Keratinocyte (primary cell): ENCODE data around the gene DYNC2I2. TPM values are rescaled to one million over a fixed set of nuclear protein-coding genes. Genes with fewer than 3 reads are reported as not detected.

Experiments used
- DNase-seq: peaks from one replicate; pipeline ENCODE4 v3.0.0-alpha.2; 2011; ENCODE audit warnings: low read depth, missing footprints, low spot score
- FAIRE-seq: peaks from 2 replicates; lab custom pipeline; 2011; peaks lifted over from hg19 to GRCh38; lab: Jason Lieb, UNC
- H2AFZ ChIP-seq: 2 replicates; pipeline ENCODE4 v1.6.0; 2012; ENCODE audit warnings: low read length, control low read depth, inconsistent platforms; ENCODE audit not compliant: control insufficient read depth
- H3K27ac ChIP-seq: 2 replicates; pipeline ENCODE4 v1.5.1; 2011; ENCODE audit warnings: low read length; ENCODE audit not compliant: control insufficient read depth, insufficient read depth
- H3K27me3 ChIP-seq: 3 replicates; pipeline ENCODE4 v1.6.0; 2011; ENCODE audit warnings: low read length; ENCODE audit not compliant: control insufficient read depth, insufficient read depth; ENCODE audit errors: extremely low read depth
- H3K36me3 ChIP-seq, 2 experiments: 2 replicates in 1 of 2; 3 replicates in 1 of 2; pipeline ENCODE4 v1.5.1; 2011; ENCODE audit warnings: low read length in 2 of 2, mild to moderate bottlenecking in 1 of 2; ENCODE audit not compliant: control insufficient read depth in 2 of 2, insufficient read depth in 2 of 2; ENCODE audit errors: extremely low read depth in 1 of 2
- H3K4me1 ChIP-seq: 3 replicates; pipeline ENCODE4 v1.5.1; 2011; ENCODE audit warnings: low read length; ENCODE audit not compliant: control insufficient read depth, insufficient read depth; ENCODE audit errors: extremely low read depth
- H3K4me2 ChIP-seq: 3 replicates; pipeline ENCODE4 v1.6.0; 2011; ENCODE audit warnings: low read depth, low read length; ENCODE audit not compliant: control insufficient read depth, insufficient read depth; ENCODE audit errors: extremely low read depth
- H3K4me3 ChIP-seq, 3 experiments: fragments of 200-600 bp in 1 of 3; sonication (generic) in 1 of 3; 2 replicates in 2 of 3; 3 replicates in 1 of 3; pipeline ENCODE4 v1.5.1; 2011 to 2016; ENCODE audit warnings: low read length in 3 of 3, mild to moderate bottlenecking in 3 of 3, control low read depth in 2 of 3, inconsistent platforms in 1 of 3, low read depth in 1 of 3, mixed read lengths in 1 of 3, mixed run types in 1 of 3, moderate library complexity in 1 of 3; ENCODE audit not compliant: control insufficient read depth in 2 of 3, insufficient read depth in 2 of 3; ENCODE audit errors: extremely low read depth in 1 of 3
- H3K79me2 ChIP-seq: 2 replicates; pipeline ENCODE4 v1.6.0; 2012; ENCODE audit warnings: low read length; ENCODE audit not compliant: control insufficient read depth, insufficient read depth
- H3K9ac ChIP-seq: 3 replicates; pipeline ENCODE4 v1.6.0; 2011; ENCODE audit warnings: low read length; ENCODE audit not compliant: control insufficient read depth, insufficient read depth; ENCODE audit errors: extremely low read depth
- H3K9me1 ChIP-seq: 3 replicates; pipeline ENCODE4 v1.6.0; 2011; ENCODE audit warnings: low read length; ENCODE audit not compliant: control insufficient read depth, insufficient read depth; ENCODE audit errors: extremely low read depth
- H3K9me3 ChIP-seq: 2 replicates; pipeline ENCODE4 v1.5.1; 2012; ENCODE audit warnings: low read depth, low read length; ENCODE audit not compliant: control insufficient read depth
- H4K20me1 ChIP-seq: 3 replicates; pipeline ENCODE4 v1.6.0; 2011; ENCODE audit warnings: low read length; ENCODE audit not compliant: control insufficient read depth, insufficient read depth; ENCODE audit errors: extremely low read depth
- CTCF ChIP-seq, 3 experiments: IDR thresholded peaks in 1 of 3; conservative IDR thresholded peaks in 1 of 3; optimal IDR thresholded peaks in 1 of 3; 2 replicates in 2 of 3; 3 replicates in 1 of 3; pipeline versions ENCODE3 to v1.5.1; 2011; ENCODE audit warnings: low read length in 3 of 3, mild to moderate bottlenecking in 3 of 3, moderate library complexity in 2 of 3, control low read depth in 1 of 3, inconsistent platforms in 1 of 3; ENCODE audit not compliant: insufficient read depth in 2 of 3; ENCODE audit errors: extremely low read depth in 1 of 3
- EZH2 ChIP-seq: IDR thresholded peaks from one replicate; pipeline ENCODE4 v1.6.1; 2012; ENCODE audit warnings: inconsistent platforms, mild to moderate bottlenecking, low read length, moderate library complexity
- dilution Hi-C: fragments of 300-500 bp; cut with MboI; formaldehyde crosslinking; loops from one replicate; pipeline ENCODE4 v1.7.0; 2020; ENCODE audit warnings: low sequenced_read_pairs; ENCODE audit not compliant: extremely low pct_ligation_motif_present
- polyA plus RNA-seq, 5 experiments: library from polyadenylated mRNA; depleted of rRNA in 3 of 5; stranded (reverse) in 3 of 5; stranded (forward) in 1 of 5; unstranded in 1 of 5; fragments of >200 nt; gene quantifications; 1 replicate in 1 of 5; 2 replicates in 3 of 5; 3 replicates in 1 of 5; pipeline versions ENCODE4 v1.2.1 to v1.2.3, GENCODE V29; 2011 to 2012; ENCODE audit warnings: missing spikeins in 2 of 5, low read depth in 1 of 5, low replicate concordance in 1 of 5

Gene DYNC2I2
- polyA plus RNA-seq, 1 donor (not counting 4 experiments of a cell fraction or from before 2014, with no cell fraction given): 11.5 TPM

GRCh38 chr9:128631636-128632035 lies 25.0 kb downstream of the DYNC2I2 start:
- Histone ChIP-seq H4K20me1 (peaks cover 4% of the 10 kb centered on the region), H3K4me1 (peaks cover 19% of the 10 kb centered on the region), H3K27ac (no peak overlapping the region), H3K27me3 (no peaks in the 10 kb centered on the region), H3K36me3 (peaks cover 35 to 47% of the 10 kb centered on the region in 2 experiments), H2AFZ (no peak overlapping the region), H3K9me1 (no peaks in the 10 kb centered on the region), H3K4me2 (no peak overlapping the region), H3K79me2 (no peaks in the 10 kb centered on the region), H3K9me3 (no peaks in the 10 kb centered on the region), H3K4me3 (no peak overlapping the region), H3K9ac (no peak overlapping the region)
- dilution Hi-C loops: no loop called here
- FAIRE-seq: no peak
- no peak for DNase-seq
- no peak for TF ChIP-seq CTCF (optimal IDR thresholded peaks at IDR 0.05 in 1 of 3, IDR thresholded peaks at IDR 0.05 in 1 of 3, conservative IDR thresholded peaks at IDR 0.05 in 1 of 3; ENCODE audit: extremely low read depth in 1 of 3, insufficient read depth in 2 of 3, low read length in 3 of 3)
- no peak for TF ChIP-seq EZH2

GRCh38 chr9:128629852-128630545 lies 26.6 kb downstream of the DYNC2I2 start:
- H3K36me3 ChIP-seq: peaks cover 51 to 62% of the 10 kb centered on the region in 2 experiments
- no peaks in the 10 kb centered on the region for H3K9me1 ChIP-seq
- FAIRE-seq (no peak), DNase-seq (no peak)
- H3K27me3 ChIP-seq: no peaks in the 10 kb centered on the region
- H2AFZ ChIP-seq: no peak overlapping the region
- no peak overlapping the region for H3K4me3 ChIP-seq
- dilution Hi-C loops: no loop called here
- peaks cover 6% of the 10 kb centered on the region for H3K4me1 ChIP-seq
- H3K9me3 ChIP-seq: no peaks in the 10 kb centered on the region
- no peak overlapping the region for H3K9ac ChIP-seq
- H3K27ac ChIP-seq: no peak overlapping the region
- no peaks in the 10 kb centered on the region for H3K79me2 ChIP-seq
- TF ChIP-seq CTCF (optimal IDR thresholded peaks at IDR 0.05 in 1 of 3, IDR thresholded peaks at IDR 0.05 in 1 of 3, conservative IDR thresholded peaks at IDR 0.05 in 1 of 3; ENCODE audit: extremely low read depth in 1 of 3, insufficient read depth in 2 of 3, low read length in 3 of 3): no peak
- TF ChIP-seq EZH2: no peak
- H3K4me2 ChIP-seq: no peak overlapping the region
- H4K20me1 ChIP-seq: peaks cover 4% of the 10 kb centered on the region
